GM12892 (cell line): Measurements from ENCODE around the gene RFX6.

ENCODE experiments used
- POLR2A ChIP-seq: IDR thresholded peaks from 2 replicates; pipeline ENCODE4 v1.6.1; 2011; ENCODE audit warnings: low read depth, low read length, control low read depth
- POLR2AphosphoS5 ChIP-seq: IDR thresholded peaks from 2 replicates; pipeline ENCODE4 v1.6.1; 2011; ENCODE audit warnings: low read depth, low read length, control low read depth

DNA sequence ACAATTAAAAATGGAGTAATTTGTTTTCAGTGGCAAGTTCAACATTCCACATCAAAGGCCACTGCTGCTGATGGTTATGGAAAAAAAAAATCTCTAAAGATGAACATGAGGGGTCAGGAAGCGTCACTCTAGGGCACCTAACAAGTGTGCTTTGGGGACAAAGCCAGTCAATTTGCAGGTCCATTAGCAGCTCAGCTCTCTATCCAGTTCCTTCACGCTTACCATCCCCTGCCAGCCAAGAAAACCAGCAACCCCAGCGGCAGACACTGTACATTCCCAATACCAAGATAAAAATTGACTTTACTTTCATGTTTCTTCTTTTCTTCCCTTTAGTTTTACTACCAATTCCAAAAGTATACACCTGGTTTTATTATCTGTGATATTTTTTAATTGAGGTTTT, 10.1 kb downstream of the RFX6 start:
- TF ChIP-seq POLR2A (no peak), POLR2AphosphoS5 (no peak)
